HG02798 (cell line): ENCODE measurements around the gene ZNF311.

Experiments used
- ATAC-seq: cut with Tn5 transposase; IDR thresholded peaks from one replicate; pipeline ENCODE4 v1.9.1; 2021; ENCODE audit warnings: mild to moderate bottlenecking; ENCODE audit not compliant: unreplicated experiment, poor library complexity

Gene ZNF311

DNA sequence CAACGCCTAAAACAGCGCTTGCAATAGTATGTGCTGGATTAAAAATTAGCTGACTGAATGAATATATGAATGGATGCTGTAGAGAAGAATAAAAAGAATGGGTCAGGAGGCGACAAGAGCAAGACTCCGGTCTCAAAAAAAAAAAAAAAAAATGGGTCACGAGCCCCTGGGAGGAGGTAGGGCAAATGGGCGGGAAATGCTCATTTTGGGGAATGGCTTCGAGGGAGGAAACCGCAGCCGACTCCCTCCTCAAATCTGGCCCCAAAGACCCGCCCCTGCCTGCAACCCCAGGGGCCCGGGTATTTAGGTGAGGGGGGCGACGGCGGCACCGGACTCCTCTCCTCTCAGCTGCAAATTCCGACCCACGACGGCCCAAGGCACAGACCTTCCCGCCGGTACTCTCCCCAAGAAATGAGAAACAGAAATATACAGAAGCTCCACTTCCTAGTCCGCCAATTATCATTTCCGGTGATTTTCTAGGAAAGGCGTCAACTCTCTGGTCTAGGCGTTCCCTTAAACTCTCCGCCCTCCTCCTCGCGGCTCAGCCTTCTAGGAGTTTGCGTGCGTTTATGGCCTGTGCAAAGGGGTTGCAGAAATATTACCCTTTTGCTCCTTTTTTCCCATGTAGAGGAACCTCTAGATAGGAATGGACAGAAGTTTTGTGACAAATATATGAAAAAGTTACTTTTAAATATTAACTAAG, at the start of gene ZNF311:
TSS of gene ZNF311 (minus strand) at position 133 of the 703 bp plus-strand sequence. CDS start 1,361 bp downstream, outside the sequence.
- ATAC-seq: no peak

DNA sequence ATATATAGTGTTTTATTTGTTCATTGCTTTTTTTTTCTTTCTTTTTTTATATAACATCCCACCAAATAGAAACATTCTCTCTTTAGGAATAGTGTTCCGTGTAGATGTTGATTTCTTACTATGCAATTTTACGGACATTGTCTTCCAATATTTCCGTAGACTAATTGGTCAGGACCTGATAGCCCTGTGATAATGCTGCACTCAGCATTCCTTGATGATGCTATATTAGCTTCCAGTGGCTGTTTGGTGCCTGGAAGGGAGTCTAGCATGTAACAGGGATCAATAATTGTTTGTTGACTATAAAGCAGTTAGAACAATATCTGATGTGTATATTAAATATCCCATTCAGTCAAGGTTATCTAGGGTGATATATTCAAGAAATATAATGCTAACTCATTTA, 46.6 kb upstream of the ZNF311 start:
- ATAC-seq: no peak

DNA sequence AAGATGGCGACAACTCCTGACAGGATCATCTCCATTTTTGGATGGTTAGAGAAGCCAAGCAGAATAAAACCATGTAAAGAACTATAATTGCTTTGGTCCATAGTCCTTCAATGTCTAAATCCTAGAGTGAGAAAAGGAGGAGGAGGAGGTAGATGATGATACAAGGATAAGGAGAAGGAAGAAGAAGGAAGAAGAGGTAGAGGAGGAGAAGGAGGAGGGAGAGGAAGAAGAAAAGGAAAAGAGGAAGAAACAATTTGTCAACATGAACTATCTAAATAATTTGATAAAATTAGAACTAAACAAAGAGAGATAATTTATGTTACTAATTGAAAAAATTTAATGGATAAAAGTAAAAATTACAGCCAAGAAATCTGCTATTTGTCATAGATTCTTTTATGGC, 40.0 kb upstream of the ZNF311 start, which contains the start of gene OR2W1:
TSS of gene OR2W1 (minus strand) at position 101 of the 400 bp plus-strand sequence. CDS start at position 101, 0 bp downstream.
- no peak for ATAC-seq

DNA sequence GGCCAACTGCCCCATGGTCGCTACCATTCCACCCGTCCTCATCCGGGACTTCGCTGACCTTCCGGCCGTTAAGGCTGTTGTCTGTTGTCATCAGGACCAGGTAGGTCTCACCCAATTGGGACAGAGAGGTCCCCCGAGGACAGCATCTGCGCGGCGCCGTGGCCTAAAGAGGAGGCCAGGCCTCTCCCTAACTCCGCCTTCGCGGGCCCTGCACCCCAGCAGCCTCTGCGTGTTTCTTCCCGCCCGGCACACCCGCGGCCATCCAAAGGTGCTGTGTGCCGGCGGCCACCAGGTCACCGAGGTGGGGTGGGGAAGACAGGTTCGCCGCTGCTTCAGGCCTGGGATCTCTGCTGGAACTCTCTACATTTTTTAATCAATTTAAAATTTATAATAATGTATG, 30.8 kb upstream of the ZNF311 start:
- no peak for ATAC-seq

DNA sequence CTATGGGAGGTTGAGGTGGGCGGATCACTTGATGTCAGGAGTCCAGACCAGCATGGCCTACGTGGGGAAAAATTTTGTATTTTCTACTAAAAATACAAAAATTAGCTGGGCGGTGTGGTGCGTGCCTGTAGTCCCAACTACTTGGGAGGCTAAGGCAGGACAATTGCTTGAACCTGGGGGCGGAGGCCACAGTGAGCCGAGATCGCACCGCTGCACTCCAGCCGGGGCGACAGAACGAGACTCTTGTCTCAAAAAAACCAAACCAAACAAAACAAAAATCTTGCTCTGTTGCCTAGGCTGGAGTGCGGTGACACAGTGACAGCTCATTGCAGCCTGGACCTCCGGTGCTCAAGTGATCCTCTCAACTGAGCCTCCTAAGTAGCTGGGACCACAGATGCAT, 23.7 kb upstream of the ZNF311 start:
- ATAC-seq: no peak

DNA sequence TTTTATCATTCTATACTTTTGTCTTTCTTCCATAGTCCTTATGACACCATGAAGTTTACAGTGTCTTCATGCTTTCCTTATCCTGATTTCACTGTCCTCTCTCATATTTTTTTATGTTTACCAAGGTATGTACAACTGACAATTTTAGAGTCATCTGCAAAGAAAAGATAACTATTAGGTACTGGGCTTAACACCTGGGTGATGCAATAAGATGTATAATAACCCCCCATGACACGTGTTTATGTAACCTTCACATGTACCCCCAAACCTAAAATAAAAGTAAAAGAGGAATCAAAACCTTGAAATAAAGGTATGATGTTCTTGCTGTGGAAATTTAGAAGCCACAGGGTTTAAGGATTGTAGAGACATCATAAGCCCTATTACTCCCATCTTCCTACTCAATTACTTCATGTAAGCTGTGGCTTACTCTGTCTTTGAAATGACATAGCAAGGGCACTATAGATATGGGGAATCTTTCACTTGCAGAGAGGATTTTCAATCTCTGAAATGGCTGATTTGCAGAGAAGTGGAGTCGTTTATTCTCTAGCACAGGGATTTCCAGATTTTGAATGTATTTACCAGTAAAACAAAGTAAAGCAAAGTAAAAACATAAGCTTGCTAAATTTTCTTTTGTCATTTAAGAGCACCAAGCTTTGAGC, 20.9 kb upstream of the ZNF311 start:
- no peak for ATAC-seq

DNA sequence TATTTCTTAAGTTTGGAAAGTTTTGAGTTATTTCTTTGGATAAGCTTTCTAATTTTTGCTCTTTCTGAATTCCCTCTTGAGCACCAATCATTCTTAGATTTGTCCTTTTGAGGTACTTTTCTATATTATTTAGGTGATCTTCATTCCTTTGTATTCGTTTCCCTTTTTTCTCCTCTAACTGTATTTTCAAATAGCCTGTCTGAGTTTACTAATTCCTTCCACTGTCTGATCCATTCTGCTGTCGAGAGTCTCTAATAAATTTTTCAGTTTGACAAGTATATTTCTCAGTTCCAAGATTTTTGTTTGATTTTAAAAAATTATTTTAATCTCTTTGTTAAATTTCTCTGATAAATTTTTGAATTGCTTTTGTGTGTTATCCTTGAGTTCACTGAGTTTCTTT, 16.3 kb upstream of the ZNF311 start:
- ATAC-seq: no peak

DNA sequence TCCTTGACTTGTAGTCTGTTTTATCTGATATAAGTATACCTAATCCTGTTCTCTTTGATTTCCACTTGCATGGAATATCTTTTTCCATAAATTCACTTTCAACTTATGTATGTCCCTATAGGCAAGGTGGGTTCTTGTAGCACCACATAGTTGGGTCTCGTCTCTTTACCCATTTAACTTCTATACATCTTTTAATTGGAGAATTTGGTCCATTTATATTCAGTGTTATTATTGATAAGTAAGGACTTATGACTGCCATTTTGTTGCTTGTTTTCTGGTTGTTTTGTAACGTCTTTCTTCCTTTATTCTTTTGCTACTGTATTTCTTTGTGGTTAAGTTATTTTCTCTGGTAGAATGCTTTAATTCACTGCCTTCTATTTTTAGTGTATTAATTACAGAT, 14.5 kb upstream of the ZNF311 start:
- ATAC-seq: no peak

DNA sequence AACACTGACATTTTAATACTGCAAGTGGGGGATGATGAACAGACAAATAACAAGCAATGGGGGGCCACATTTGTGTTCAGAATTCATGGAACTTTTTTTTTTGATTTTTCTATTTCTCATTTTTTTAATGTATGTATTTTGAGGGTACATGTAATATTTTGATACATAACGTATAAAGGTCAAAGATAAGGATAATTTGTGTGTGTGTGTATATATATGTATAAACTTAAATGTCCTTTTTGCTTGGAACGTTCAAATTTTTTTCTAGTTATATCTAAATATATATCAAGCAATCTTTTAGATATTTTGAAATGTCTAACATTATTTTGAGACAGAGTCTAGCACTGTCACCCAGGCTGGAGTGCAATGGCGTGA, 12.3 kb upstream of the ZNF311 start:
- no peak for ATAC-seq

DNA sequence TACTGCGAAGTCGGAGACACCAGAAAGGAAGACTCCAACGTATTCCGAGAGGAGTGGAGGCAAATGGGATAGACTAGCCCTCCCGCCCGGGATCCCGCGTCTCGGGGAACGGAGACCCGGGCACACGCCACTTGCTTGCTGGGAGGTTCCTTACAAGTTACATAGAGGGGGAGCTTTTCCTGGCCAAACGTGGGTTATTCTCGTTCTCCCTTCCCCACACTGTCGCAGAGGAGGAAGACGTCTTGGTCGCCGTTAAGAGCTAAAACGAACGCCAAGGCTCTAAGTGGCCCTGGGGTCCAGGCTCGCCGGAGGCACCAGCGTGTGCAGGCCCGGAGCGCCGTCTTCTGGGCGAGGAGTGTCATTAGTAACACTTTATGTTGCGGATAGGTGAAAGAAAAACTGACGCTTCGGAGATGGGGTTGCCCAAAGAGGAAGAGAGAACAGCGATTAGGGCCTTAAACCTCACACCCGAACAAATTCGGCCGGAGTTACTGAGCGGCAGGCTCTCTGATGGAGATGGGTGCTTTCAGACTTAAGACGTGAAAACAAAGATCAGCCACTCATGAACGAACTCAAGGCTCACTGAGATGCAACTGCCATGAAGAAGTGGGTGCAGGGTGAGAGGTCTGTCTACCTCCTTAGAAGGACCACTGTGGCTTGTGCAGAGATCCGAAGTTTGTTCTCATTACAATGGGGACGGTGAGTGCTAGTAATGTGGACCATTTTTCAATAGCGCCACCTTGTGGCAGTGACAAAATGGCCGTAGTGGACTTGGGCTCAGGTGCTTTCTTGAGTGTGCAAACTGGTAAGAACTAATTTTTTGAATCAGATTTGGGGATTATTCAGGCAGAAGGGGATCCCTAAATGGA, 11.7 kb upstream of the ZNF311 start:
- ATAC-seq: peak; percentile 83

DNA sequence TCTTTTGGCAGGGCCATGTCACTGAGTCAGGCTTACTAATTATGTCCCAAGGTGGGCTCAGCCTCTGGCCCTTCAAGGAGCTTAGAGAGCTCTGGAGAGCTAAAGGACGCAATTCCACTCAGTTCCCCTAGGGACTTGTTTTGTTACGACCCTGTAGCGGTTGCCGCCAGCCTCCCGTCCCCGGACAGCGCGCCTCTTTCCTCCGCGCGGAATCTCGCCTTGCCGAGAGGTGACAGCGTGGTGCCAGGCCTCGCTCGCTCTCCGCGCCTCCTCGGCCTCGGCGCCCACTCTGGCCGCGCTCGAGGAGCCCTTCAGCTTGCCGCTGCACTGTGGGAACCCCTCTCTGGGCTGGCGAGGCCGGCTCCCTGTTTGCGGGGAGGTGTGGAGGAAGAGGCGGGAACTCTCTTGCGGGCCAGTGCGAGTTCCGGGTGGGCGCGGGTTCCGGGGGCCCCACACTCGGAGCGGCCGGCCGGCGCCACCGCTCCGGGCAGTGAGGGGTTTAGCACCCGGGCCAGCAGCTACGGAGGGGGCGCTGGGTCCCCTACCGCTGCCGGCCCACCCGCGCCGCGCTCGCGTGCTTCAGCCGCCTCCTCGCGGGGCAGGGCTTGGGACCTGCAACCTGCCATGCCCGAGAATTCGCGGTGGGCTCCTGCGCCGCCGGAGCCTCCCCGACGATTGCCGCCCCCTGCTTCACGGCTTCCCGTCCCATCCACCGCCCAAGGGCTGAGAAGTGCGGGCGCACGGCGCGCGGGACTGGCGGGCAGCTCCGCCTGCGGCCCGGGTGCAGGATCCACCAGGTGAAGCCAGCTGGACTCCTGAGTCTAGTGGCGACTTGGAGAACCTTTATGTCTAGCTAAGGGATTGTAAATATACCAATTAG, 9.9 kb upstream of the ZNF311 start:
- ATAC-seq: no peak

DNA sequence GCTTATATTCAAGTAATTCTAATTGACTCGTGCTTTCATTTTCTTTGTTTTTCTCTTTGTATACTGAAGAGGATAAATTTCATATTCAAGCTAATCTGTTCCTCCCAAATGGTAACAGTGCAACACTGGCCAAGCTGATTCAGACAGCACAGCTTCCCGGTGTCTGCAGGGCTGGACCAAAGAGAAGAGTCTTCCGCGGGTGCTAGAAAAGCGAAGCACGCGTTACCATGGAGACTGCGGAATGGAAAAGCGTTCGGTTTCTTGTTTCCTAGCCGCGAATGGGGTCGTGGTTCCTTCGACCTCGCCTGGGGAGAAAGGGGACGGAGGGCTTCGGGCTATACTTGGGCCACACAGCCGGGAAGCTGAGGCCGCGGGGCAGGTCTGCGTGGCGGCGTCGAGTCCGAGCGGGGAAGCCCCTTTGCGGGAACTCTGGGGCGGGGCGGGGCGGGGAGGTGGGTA, 6.2 kb upstream of the ZNF311 start:
- ATAC-seq: no peak

DNA sequence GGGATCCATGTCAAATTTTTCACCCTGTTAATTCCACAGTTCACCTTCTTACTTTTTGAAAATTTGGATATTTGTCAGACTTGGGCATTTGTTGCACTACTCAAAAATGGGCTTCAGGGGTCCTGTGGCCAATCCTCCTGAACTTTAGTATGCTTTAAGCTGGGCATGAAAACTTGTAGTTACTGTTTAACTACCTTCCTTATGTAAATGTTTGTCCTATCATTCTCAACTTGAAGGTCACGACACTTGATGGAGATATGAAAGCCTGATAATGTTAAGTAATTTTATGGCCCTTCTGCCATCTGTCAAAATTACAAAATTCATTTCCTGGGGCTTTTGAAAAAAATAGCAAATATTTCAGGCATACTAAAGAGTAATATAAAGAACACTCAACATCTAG, 4.2 kb upstream of the ZNF311 start:
- ATAC-seq: no peak

DNA sequence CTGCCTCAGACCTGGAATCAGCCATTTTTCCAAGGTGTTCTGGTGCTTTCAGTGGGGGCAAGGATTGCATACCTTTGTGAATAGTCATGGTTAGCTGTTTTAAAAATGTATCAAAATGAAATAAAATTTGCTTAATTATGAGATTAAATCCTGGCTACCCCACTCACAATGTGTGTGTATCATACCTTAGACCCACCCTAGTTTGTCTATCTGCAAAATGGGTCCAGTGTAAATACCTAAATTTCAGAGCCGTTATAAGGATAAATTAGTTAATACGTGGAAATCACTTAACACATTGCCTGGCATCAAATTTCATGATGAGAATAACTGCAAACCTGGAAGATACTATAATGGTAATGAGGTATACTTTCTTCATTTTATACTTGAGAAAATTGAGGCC, 3.0 kb upstream of the ZNF311 start:
- no peak for ATAC-seq

DNA sequence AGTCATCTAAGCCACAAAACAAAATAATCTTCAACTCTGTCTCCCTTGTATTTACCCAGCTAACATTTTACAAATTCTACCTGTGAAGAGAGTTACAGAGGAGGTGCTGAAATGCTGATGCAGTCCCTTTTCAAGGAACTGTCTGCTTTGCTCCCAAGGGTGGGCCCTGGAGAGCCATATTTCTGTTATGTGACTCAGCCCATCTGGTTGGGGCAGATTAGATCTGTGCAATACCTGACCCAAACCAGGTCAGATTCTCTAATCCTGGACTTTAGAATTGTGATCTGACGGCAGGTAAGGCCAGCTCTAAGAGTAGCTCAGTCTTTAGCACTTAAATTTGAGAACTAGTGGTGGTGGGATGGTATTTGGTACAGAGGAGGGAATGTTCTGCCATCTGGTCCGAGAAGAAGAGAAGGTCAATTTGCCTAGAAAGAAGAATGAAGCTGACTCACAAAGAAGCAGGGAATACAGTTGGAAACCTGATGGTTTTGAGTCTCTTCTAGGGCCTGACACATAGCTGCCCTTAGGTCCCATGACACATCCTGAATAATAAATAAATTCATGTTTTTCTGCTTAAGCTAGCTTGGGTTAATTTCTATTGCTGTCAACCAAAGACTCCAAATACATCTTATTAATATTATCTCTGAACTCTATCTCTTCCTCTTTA, 8.1 kb downstream of the ZNF311 start:
- no peak for ATAC-seq

DNA sequence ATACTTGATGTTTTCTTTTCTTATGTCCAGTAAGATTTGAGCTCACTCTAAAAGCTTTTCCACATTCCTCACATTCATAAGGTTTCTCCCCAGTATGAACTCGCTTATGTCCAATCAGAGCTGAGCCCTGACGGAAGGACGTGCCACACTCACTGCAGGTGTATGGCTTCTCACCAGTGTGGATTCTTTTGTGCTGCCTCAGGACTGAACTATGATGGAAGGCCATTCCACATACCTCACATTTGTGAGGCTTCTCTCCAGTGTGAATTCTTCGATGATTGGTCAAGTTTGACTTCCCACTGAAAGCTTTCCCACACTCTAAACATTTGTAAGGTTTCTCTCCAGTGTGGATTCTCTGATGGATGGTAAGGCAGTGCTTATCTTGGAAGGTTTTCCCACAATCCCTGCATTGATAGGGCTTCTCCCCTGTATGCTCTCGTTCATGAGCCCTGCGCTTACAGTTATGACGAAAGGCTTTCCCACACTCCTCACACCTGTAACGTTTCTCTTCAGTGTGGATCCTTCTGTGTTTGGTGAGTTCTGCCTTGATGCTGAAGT, 9.9 kb downstream of the ZNF311 start:
- no peak for ATAC-seq

DNA sequence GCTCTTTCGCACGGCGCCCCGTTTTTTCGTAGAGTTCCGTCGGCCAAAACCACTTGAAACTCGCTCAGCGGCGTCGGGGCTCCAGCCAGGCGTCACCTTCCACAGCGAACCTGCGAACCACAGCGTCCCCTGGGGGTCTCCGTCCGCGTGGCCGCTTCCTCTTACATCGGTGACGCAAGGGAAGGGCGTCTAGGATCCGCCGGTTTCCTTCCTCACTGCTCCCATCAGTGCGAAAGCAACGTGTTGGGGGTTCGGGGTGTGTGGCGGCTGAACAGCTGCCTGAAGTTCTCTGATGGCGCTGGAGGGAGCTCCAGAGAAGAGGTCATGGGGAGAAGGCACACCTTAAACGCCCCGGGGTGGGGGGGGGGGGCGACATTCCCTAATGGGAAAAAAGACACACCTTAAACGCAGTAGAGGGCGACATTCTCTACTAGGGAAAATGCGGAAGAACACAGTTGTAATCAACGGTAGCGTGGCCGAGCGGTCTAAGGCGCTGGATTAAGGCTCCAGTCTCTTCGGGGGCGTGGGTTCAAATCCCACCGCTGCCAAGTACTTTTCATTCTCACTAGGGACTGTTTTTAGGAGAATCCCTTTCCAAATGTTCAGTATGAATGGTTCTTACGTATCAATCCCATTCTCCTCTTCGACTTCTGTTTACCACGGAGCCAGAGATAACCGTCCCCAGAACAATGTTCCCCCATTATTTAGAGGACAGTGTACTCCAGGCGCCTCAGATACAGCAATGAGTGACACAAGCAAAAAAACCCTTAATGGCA, 16.4 kb downstream of the ZNF311 start:
- ATAC-seq: no peak

DNA sequence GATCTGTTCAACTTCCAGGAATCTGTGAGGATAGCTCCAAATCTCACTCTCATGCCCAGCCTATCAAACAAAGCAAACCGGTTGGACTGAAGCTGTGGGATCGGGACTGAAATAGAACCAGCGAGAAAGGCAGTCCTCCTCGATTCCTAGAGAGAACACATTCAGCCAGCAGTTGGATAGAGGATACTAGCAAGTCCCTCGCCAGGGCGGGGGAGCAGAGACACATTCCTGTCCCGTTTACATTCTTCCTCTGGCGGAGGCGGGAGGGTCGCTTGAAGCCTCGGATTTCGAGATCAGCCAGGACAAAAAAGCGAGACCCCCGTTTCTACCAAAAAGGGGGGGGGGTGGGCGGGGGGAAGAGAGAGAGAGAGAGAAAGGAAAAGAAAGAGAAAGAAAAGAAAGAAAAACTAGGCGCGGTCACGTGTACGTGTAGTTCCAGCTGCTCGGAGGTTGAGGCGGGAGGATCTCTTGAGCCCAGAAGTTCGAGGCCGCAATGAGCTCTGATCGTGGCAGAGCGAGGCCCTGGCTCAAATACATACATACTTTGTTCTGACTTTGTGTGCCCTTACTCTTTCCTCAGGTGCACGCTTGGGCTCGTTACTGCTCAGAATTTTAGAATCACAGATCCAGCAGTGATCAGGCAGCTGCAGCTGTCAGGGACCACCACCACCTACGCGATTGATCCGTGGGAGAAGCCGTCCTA, 19.5 kb downstream of the ZNF311 start:
- no peak for ATAC-seq
